H9 (cell line): ENCODE data around the gene IER5L. TPM values are rescaled to one million over a fixed set of nuclear protein-coding genes. Genes with fewer than 3 reads are reported as not detected.

Source experiments
- DNase-seq: peaks from one replicate; pipeline ENCODE4 v3.0.0-alpha.2; 2017
- H2AFZ ChIP-seq: one replicate; pipeline ENCODE4 v1.6.1; 2013; ENCODE audit warnings: mild to moderate bottlenecking, low read length, control low read depth, moderate library complexity
- H2AK5ac ChIP-seq: 2 replicates; pipeline ENCODE4 v1.6.1; 2013; ENCODE audit warnings: low read length, control low read depth, mixed read lengths; ENCODE audit not compliant: insufficient read length
- H2BK120ac ChIP-seq: one replicate; pipeline ENCODE4 v1.6.1; 2013; ENCODE audit warnings: low read depth, mild to moderate bottlenecking, low read length, control low read depth, inconsistent platforms; ENCODE audit not compliant: poor library complexity, severe bottlenecking
- H2BK12ac ChIP-seq: 2 replicates; pipeline ENCODE4 v1.6.1; 2013; ENCODE audit warnings: low read length, control low read depth, mixed read lengths, low read depth; ENCODE audit not compliant: insufficient read length
- H2BK15ac ChIP-seq: 2 replicates; pipeline ENCODE4 v1.6.1; 2013; ENCODE audit warnings: low read depth, low read length, control low read depth
- H2BK20ac ChIP-seq: one replicate; pipeline ENCODE4 v1.6.1; 2013; ENCODE audit warnings: low read depth, mild to moderate bottlenecking, low read length, control low read depth, inconsistent platforms; ENCODE audit not compliant: poor library complexity, severe bottlenecking
- H2BK5ac ChIP-seq: 2 replicates; pipeline ENCODE4 v1.6.1; 2013; ENCODE audit warnings: low read length, control low read depth, mixed read lengths; ENCODE audit not compliant: insufficient read length
- H3K14ac ChIP-seq: 2 replicates; pipeline ENCODE4 v1.6.1; 2013; ENCODE audit warnings: low read length, control low read depth; ENCODE audit not compliant: insufficient read depth
- H3K18ac ChIP-seq: 2 replicates; pipeline ENCODE4 v1.6.1; 2013; ENCODE audit warnings: low read depth, mild to moderate bottlenecking, mixed read lengths, low read length, control low read depth; ENCODE audit not compliant: insufficient read length
- H3K23ac ChIP-seq: 2 replicates; pipeline ENCODE4 v1.6.1; 2013; ENCODE audit warnings: low read length, control low read depth, mixed read lengths, low read depth; ENCODE audit not compliant: insufficient read length
- H3K23me2 ChIP-seq: 2 replicates; pipeline ENCODE4 v1.6.1; 2013; ENCODE audit warnings: low read depth, mild to moderate bottlenecking, mixed read lengths, low read length, control low read depth; ENCODE audit not compliant: insufficient read length, poor library complexity, severe bottlenecking
- H3K27ac ChIP-seq: 2 replicates; pipeline ENCODE4 v1.5.1; 2013; ENCODE audit warnings: low read length, control low read depth, mixed read lengths, low read depth; ENCODE audit not compliant: insufficient read length
- H3K27me3 ChIP-seq: 2 replicates; pipeline ENCODE4 v1.6.1; 2013; ENCODE audit warnings: low read length, control low read depth, inconsistent platforms; ENCODE audit not compliant: insufficient read depth
- H3K4ac ChIP-seq: 2 replicates; pipeline ENCODE4 v1.6.1; 2013; ENCODE audit warnings: low read depth, mild to moderate bottlenecking, control low read depth, inconsistent platforms, low read length, moderate library complexity
- H3K4me1 ChIP-seq: 2 replicates; pipeline ENCODE4 v1.6.1; 2013; ENCODE audit warnings: low read length, control low read depth, inconsistent platforms; ENCODE audit not compliant: insufficient read depth
- H3K4me2 ChIP-seq: 2 replicates; pipeline ENCODE4 v1.6.1; 2013; ENCODE audit warnings: low read length, control low read depth, mixed read lengths; ENCODE audit not compliant: insufficient read length, insufficient read depth
- H3K56ac ChIP-seq: 2 replicates; pipeline ENCODE4 v1.6.1; 2013; ENCODE audit warnings: low read depth, mild to moderate bottlenecking, mixed read lengths, low read length, control low read depth; ENCODE audit not compliant: insufficient read length
- H3K79me1 ChIP-seq: 2 replicates; pipeline ENCODE4 v1.6.1; 2013; ENCODE audit warnings: low read depth, mild to moderate bottlenecking, moderate library complexity, low read length, control low read depth, inconsistent platforms; ENCODE audit not compliant: insufficient read depth, poor library complexity, severe bottlenecking
- H3K79me2 ChIP-seq: 2 replicates; pipeline ENCODE4 v1.6.1; 2013; ENCODE audit warnings: low read length, control low read depth, inconsistent platforms; ENCODE audit not compliant: insufficient read depth
- H3K9ac ChIP-seq: 2 replicates; pipeline ENCODE4 v1.6.1; 2013; ENCODE audit warnings: low read length, control low read depth, mixed read lengths; ENCODE audit not compliant: insufficient read length; ENCODE audit errors: extremely low read depth
- H3K9me3 ChIP-seq: one replicate; pipeline ENCODE4 v1.6.1; 2013; ENCODE audit warnings: low read depth, low read length, inconsistent platforms; ENCODE audit not compliant: control insufficient read depth
- H3T11ph ChIP-seq: one replicate; pipeline ENCODE4 v1.6.1; 2013; ENCODE audit warnings: mild to moderate bottlenecking, low read length, control low read depth, inconsistent platforms
- H4K20me1 ChIP-seq: one replicate; pipeline ENCODE4 v1.6.1; 2013; ENCODE audit not compliant: control insufficient read depth, insufficient read length, insufficient read depth
- H4K5ac ChIP-seq: 2 replicates; pipeline ENCODE4 v1.6.1; 2013; ENCODE audit warnings: low read depth, mild to moderate bottlenecking, mixed read lengths, low read length, control low read depth; ENCODE audit not compliant: insufficient read length
- H4K8ac ChIP-seq: replicated peaks from 2 replicates; pipeline ENCODE4 v1.6.1; 2013; ENCODE audit warnings: low read length, control low read depth, mixed read lengths, low read depth; ENCODE audit not compliant: insufficient read length
- H4K91ac ChIP-seq: 2 replicates; pipeline ENCODE4 v1.6.1; 2013; ENCODE audit warnings: low read depth, mild to moderate bottlenecking, moderate library complexity, mixed read lengths, low read length, control low read depth; ENCODE audit not compliant: insufficient read length
- H3K27ac Mint-ChIP-seq, 3 experiments: 2 replicates in 2 of 3; 3 replicates in 1 of 3; pipeline ENCODE4 v1.8.0; 2020 to 2021; ENCODE audit warnings: mixed read lengths in 3 of 3, mild to moderate bottlenecking in 1 of 3, moderate library complexity in 1 of 3
- H3K27me3 Mint-ChIP-seq: 2 replicates; pipeline ENCODE4 v1.8.0; 2021; ENCODE audit warnings: low read depth, mild to moderate bottlenecking, moderate library complexity, mixed read lengths
- H3K36me3 Mint-ChIP-seq, 3 experiments: 2 replicates in 2 of 3; 3 replicates in 1 of 3; pipeline ENCODE4 v1.8.0; 2020 to 2021; ENCODE audit warnings: low read depth in 3 of 3, mixed read lengths in 3 of 3; ENCODE audit not compliant: insufficient read depth in 1 of 3
- H3K4me1 Mint-ChIP-seq, 2 experiments: 2 replicates each; pipeline ENCODE4 v1.8.0; 2020; ENCODE audit warnings: mixed read lengths in 2 of 2
- H3K4me3 Mint-ChIP-seq, 2 experiments: 2 replicates in 1 of 2; 3 replicates in 1 of 2; pipeline ENCODE4 v1.8.0; 2020 to 2021; ENCODE audit warnings: mild to moderate bottlenecking in 2 of 2, mixed read lengths in 2 of 2, moderate library complexity in 1 of 2
- H3K9me3 Mint-ChIP-seq, 2 experiments: 2 replicates in 1 of 2; 3 replicates in 1 of 2; pipeline ENCODE4 v1.8.0; 2020; ENCODE audit warnings: mild to moderate bottlenecking in 2 of 2, mixed read lengths in 2 of 2, moderate library complexity in 1 of 2
- CTCF ChIP-seq: fragments of 200-600 bp; sonication (generic); conservative IDR thresholded peaks from 3 replicates; pipeline ENCODE4 v1.8.0; 2021; ENCODE audit warnings: antibody characterized with exemption, mild to moderate bottlenecking
- WGBS: extraction: QIAGEN DNeasy Blood & Tissue Kit; methylation state at CpG from one replicate; pipeline ENCODE4 v1.1.7; 2013; ENCODE audit warnings: missing lambda C conversion rate, low lambda C conversion rate, mixed read lengths; ENCODE audit not compliant: insufficient read length; ENCODE audit errors: extremely low coverage; 5-methylcytosine and 5-hydroxymethylcytosine counted together
- total RNA-seq: library from RNA; stranded (reverse); gene quantifications from 2 replicates; pipeline ENCODE4 v1.2.1, GENCODE V29; 2021

Gene IER5L
- total RNA-seq, 1 experiment from 2014 or later = 1.0 TPM

- DNase-seq = no peak
- H3K14ac ChIP-seq = no peak overlapping the region
- no CpG with 5 or more reads among the region's 16 CpGs for WGBS
- H3K9me3 Mint-ChIP-seq = no peaks in the 10 kb centered on the region
- H3K56ac ChIP-seq = no peak overlapping the region
- no peaks in the 10 kb centered on the region for H3K4me1 ChIP-seq
- H2BK5ac ChIP-seq = no peak overlapping the region
- H2BK15ac ChIP-seq = no peak overlapping the region
- H2BK12ac ChIP-seq = no peak overlapping the region
- H3K23me2 ChIP-seq = no peaks in the 10 kb centered on the region
- H3K27ac Mint-ChIP-seq = no peak overlapping the region
- no peaks in the 10 kb centered on the region for H3K9me3 ChIP-seq
- no peak overlapping the region for H4K8ac ChIP-seq
- H3K4ac ChIP-seq = no peak overlapping the region
- H2BK120ac ChIP-seq = no peak overlapping the region
- H4K5ac ChIP-seq = no peak overlapping the region
- no peak overlapping the region for H2BK20ac ChIP-seq
- no peak overlapping the region for H3T11ph ChIP-seq
- no peak overlapping the region for H4K91ac ChIP-seq
- no peaks in the 10 kb centered on the region for H3K4me1 Mint-ChIP-seq
- H3K27me3 Mint-ChIP-seq = no peaks in the 10 kb centered on the region
- no peak overlapping the region for H3K18ac ChIP-seq
- no peak overlapping the region for H2AK5ac ChIP-seq
- H2AFZ ChIP-seq = no peak overlapping the region
- H3K9ac ChIP-seq = no peak overlapping the region
- no peaks in the 10 kb centered on the region for H3K79me1 ChIP-seq
- H4K20me1 ChIP-seq = no peaks in the 10 kb centered on the region
- no peak overlapping the region for H3K4me3 Mint-ChIP-seq
- no peak overlapping the region for H3K23ac ChIP-seq
- no peak overlapping the region for H3K4me2 ChIP-seq
- H3K27ac ChIP-seq = no peak overlapping the region
- no peaks in the 10 kb centered on the region for H3K79me2 ChIP-seq
- H3K27me3 ChIP-seq = no peaks in the 10 kb centered on the region
- TF ChIP-seq CTCF = no peak
- peaks cover 7 to 14% (median 9%) of the 10 kb centered on the region in 3 experiments; a peak in 4 of 7 replicates for H3K36me3 Mint-ChIP-seq
Measured at GRCh38 chr9:129154866-129155477, 23.1 kb downstream of the IER5L start.
